ENCODE measurements around the gene RAET1L.
"Not testable (repeated sequence)": the region's sequence is repeated elsewhere in the genome, so short reads cannot be mapped to it uniquely, and the experiment has no call there.

RAET1L gene

DNA sequence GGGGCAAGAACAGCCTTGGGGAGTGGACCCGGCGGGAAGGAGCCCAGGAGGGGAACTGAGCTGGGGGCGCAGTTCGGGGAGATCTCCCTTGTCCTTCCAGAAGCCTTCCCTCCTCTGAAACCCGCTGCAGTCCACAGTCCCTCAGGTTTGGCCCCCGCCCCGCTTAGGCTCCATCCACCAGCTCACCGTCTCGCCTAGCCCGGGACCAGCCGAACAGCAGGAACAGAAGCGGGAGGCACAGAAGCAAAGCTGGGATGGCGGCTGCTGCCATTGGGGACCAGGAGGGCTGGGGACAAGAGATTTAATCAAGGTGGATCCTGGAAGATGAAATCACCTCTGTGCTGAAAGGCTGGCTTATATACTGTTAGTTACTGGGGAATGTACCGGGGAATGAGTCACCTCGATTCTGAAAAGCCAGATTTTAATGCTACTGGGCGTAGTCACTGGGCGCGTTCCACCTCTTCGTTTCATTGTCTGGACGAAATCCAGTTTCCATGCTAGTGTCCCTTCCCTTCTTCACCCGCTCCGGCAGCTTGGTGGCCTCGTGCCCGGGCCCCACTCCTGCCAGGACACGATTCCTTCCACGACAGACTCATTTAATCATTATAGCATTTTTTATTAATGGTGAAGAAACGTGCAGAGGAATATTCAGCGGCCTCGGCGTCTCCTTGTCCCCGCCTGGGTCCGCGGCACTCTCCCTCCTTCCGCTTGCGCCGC lies at the start of gene RAET1L:
TSS of gene RAET1L (minus strand) at position 332 of the 717 bp plus-strand sequence. CDS start at position 271, 61 bp downstream.
- POLR2A ChIA-PET (ENCODE audit: low non-redundant PET), result no interaction called here
- DNase-seq (ENCODE audit: low spot score), result peak; percentile 91
- peak within 1 kb of the TSS; percentile 84 for H3K27ac ChIP-seq
- CTCF ChIA-PET, result interaction anchor here (1.0 kb wide), 1 partner anchor 370 kb away, joined by 4 read pairs; no protein-coding TSS in a partner anchor
- TF ChIP-seq CTCF (conservative IDR thresholded peaks at IDR 0.05; ENCODE audit: low read depth), result no peak

DNA sequence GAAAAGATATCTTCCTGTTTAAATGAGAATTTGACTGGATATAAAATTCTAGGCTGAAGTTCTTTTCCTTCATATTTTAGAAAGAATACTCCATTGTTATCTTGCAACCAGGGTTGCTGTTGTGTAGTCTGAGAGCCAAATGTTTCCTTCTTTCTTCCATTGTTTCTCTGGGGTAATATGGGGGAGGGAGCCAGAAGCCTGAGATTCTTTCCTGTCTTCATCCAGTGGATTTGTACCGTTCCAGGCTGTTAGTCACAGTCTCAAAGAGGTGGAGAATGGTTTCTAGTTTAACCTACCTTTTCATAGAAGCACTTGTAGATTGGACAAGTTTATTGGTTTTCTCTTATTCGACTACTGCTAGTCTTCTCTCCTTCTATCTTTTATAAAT lies 49.7 kb upstream of the RAET1L start:
- no peak overlapping the region for H3K27ac ChIP-seq
- no peak for TF ChIP-seq CTCF (conservative IDR thresholded peaks at IDR 0.05; ENCODE audit: low read depth)
- ChIA-PET POLR2A (ENCODE audit: low non-redundant PET) (no interaction called here), CTCF (no interaction called here)
- no peak for DNase-seq (ENCODE audit: low spot score)

DNA sequence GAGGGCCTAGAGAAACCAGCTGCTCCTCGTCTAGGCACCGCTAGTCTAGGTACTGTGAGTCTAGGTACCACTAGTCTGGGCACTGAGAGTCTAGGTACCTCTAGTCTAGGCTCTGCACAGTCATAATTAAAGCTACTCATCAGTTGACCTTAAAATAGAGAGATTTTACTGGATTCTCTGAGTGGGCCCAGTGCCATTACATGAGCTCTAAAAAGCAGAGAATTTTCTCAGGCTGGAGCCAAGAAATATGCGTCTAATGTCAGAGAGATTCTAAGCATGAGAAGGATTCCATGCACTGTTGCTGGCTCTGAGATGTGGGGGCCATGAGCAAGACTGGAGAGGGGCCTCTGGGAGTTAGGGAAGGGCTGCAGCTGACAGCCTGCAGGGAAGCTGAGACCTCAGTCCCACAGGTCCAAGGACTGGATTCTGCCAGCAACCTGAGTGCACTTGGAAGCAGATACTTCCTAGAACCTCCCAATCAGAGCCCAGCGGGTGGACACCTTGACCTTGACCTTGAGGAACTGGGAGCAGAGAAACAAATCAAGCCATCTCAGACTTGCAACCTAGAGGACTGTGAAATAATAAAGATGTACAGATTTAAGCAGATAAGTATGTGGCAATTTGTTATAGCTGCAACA lies 49.2 kb upstream of the RAET1L start:
- DNase-seq (ENCODE audit: low spot score), result not testable (repeated sequence)

DNA sequence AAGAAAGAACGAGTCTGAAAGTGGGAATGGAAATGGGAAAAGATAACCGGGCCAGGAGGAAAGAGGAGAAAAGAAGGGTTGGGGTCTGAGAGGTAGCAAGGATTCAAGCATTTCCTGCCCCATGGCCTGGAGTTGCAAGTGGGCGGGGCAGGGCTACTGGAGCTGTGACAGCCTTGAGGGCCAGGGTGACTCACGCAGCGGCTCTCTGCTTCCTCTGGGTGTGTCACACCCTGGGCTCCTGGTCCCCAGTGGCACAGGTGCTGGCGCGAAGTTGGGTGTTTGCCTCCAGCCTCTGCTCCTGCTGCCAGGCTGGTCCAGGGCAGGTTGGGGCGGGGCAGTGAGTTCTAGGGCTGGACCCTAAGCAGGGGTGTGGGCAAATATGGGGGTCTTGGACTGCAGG lies 46.9 kb upstream of the RAET1L start:
- CTCF ChIA-PET, result interaction anchor here (0.6 kb wide), 3 partner anchors 9 to 743 kb away, joined by 3 to 5 read pairs (median 5); no protein-coding TSS in a partner anchor
- TF ChIP-seq CTCF (conservative IDR thresholded peaks at IDR 0.05; ENCODE audit: low read depth), result no peak
- peak; percentile 70 for DNase-seq (ENCODE audit: low spot score)
- POLR2A ChIA-PET (ENCODE audit: low non-redundant PET), result no interaction called here
- H3K27ac ChIP-seq, result peak overlapping the region; percentile 41

More for the DNA sequence above, 49.2 kb upstream of the RAET1L start:
- CTCF ChIA-PET; H3K27ac ChIP-seq; POLR2A ChIA-PET (ENCODE audit: low non-redundant PET): not testable (repeated sequence)

DNA sequence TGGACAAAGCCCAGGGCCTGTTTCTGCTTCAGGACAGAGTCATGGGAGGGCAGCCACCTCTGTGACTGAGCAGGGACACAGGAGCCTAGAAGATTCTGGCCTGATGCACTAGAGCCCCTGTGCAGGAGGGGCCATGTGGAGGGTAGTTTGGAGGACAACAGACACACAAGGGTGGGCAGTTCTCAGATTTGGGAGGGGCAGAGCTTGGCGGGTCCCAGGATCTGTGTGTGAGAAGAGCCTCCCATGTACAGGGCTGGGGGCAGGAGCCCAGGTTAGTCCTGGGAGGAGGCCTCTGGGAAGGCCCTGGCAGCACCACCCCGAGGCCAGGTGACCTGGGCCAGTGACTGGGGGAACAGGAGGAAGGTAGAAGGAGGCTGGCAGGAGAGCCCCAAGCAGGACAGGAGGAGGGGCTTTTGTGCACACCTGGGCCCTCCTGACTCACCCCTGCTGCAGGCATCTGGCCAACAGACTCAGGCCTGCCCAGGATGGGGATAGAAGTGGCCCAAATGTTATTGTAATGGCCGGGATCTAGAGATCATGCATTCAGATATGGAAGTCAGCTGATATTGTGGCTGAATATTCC lies 45.0 kb upstream of the RAET1L start:
- peak; percentile 31 for DNase-seq (ENCODE audit: low spot score)
- peak overlapping the region; percentile 83 for H3K27ac ChIP-seq
- ChIA-PET POLR2A (ENCODE audit: low non-redundant PET) (no interaction called here), CTCF (interaction anchor here (0.6 to 2.1 kb wide), 10 partner anchors 10 to 1303 kb away, joined by 3 to 15 read pairs (median 5); no protein-coding TSS in a partner anchor)
- no peak for TF ChIP-seq CTCF (conservative IDR thresholded peaks at IDR 0.05; ENCODE audit: low read depth)

GRCh38 chr6:150069706-150070105 lies 44.4 kb upstream of the RAET1L start:
- no peak for TF ChIP-seq CTCF (conservative IDR thresholded peaks at IDR 0.05; ENCODE audit: low read depth)
- DNase-seq (ENCODE audit: low spot score), result no peak
- CTCF ChIA-PET, result interaction anchor here (0.6 to 2.1 kb wide), 3 partner anchors 11 to 568 kb away, joined by 4 to 10 read pairs (median 5); no protein-coding TSS in a partner anchor

More at GRCh38 chr6:150069706-150070105, 44.4 kb upstream of the RAET1L start:
- peak overlapping the region; percentile 83 for H3K27ac ChIP-seq
- POLR2A ChIA-PET (ENCODE audit: low non-redundant PET), result no interaction called here
